Gastrocnemius medialis (tissue), 4 donors: ENCODE results near the gene CTSE.

Experiments used
- CTCF ChIP-seq, 5 experiments: fragments of 450-650 bp in 3 of 5; fragments of 200-600 bp in 2 of 5; sonication (generic) in 2 of 5; IDR thresholded peaks in 4 of 5; conservative IDR thresholded peaks in 1 of 5; 1 replicate in 4 of 5; 2 replicates in 1 of 5; pipeline ENCODE4 v1.5.1; 2016 to 2019; ENCODE audit warnings: antibody characterized with exemption in 5 of 5, mild to moderate bottlenecking in 3 of 5, moderate library complexity in 3 of 5
- POLR2A ChIP-seq, 2 donors: fragments of 450-650 bp; IDR thresholded peaks; one replicate each; pipeline ENCODE4 v1.6.1; 2017; ENCODE audit warnings: antibody characterized with exemption in 2 of 2, mild to moderate bottlenecking in 2 of 2, moderate library complexity in 2 of 2

GRCh38 chr1:206068314-206068713 is 44.6 kb upstream of the CTSE start:
- TF ChIP-seq CTCF (IDR thresholded peaks at IDR 0.05 in 4 of 5, conservative IDR thresholded peaks at IDR 0.05 in 1 of 5): no peak
- no peak for TF ChIP-seq POLR2A (IDR thresholded peaks at IDR 0.05)
